ENCODE measurements around the gene SLC34A3.

Gene SLC34A3

GRCh38 chr9:137198051-137198901 lies 32.4 kb upstream of the SLC34A3 start:
- DNase-seq: no peak

- DNase-seq: no peak
Observed at GRCh38 chr9:137198902-137199283, 31.8 kb upstream of the SLC34A3 start.

- no peak for DNase-seq
Observed at GRCh38 chr9:137199411-137200121, 31.1 kb upstream of the SLC34A3 start.

GRCh38 chr9:137200311-137201204 lies 30.1 kb upstream of the SLC34A3 start, which contains the start of gene TPRN:
TPRN (minus strand) TSS chr9:137200741; CDS start chr9:137200711, 30 bp downstream.
- DNase-seq: peak; percentile 94 to 99 (median 98)

- no peak for DNase-seq
Observed at GRCh38 chr9:137201205-137201868, 29.4 kb upstream of the SLC34A3 start.

GRCh38 chr9:137202966-137203365 lies 27.7 kb upstream of the SLC34A3 start:
- no peak for DNase-seq

GRCh38 chr9:137204731-137205125 lies 26.0 kb upstream of the SLC34A3 start:
- no peak for DNase-seq

GRCh38 chr9:137205126-137206069 lies 25.3 kb upstream of the SLC34A3 start, which contains the start of the genes NDOR1 and TMEM203:
NDOR1 (plus strand) TSS chr9:137205700; CDS start chr9:137205778, 78 bp downstream.
TMEM203 (minus strand) TSS chr9:137205648; CDS start chr9:137205414, 234 bp downstream.
- peak; percentile 84 to 92 (median 91) for DNase-seq

- DNase-seq: no peak
Observed at GRCh38 chr9:137206602-137207001, 24.1 kb upstream of the SLC34A3 start.

GRCh38 chr9:137211532-137211931 lies 19.2 kb upstream of the SLC34A3 start:
- DNase-seq: no peak

GRCh38 chr9:137212520-137212919 lies 18.2 kb upstream of the SLC34A3 start:
- no peak for DNase-seq

- DNase-seq: no peak
Observed at GRCh38 chr9:137213160-137214060, 17.3 kb upstream of the SLC34A3 start.

- DNase-seq: no peak
Observed at GRCh38 chr9:137214620-137215019, 16.1 kb upstream of the SLC34A3 start.

GRCh38 chr9:137215196-137215986 lies 15.3 kb upstream of the SLC34A3 start:
- DNase-seq: no peak

GRCh38 chr9:137216188-137216965 lies 14.3 kb upstream of the SLC34A3 start:
- no peak for DNase-seq

GRCh38 chr9:137217276-137218211 lies 13.2 kb upstream of the SLC34A3 start:
- no peak for DNase-seq

- DNase-seq: no peak
Observed at GRCh38 chr9:137218212-137218753, 12.4 kb upstream of the SLC34A3 start.
